Hematopoietic multipotent progenitor cell treated with erythropoietin and hydrocortisone succinate and interleukin-3 and kit ligand, for 17 days (in vitro differentiated cells): ENCODE data around the gene FOXC2.

Source experiments
- DNase-seq: peaks from one replicate; pipeline ENCODE4 v3.0.0-alpha.2; 2015; ENCODE audit warnings: low spot score

Gene FOXC2

GRCh38 chr16:86533076-86533475, 33.6 kb upstream of the FOXC2 start:
- DNase-seq = no peak

GRCh38 chr16:86533767-86534351, 32.8 kb upstream of the FOXC2 start:
- DNase-seq = no peak

- DNase-seq = no peak
Observed at GRCh38 chr16:86534779-86535615, 31.6 kb upstream of the FOXC2 start.

- DNase-seq = no peak
Observed at GRCh38 chr16:86536621-86537020, 30.0 kb upstream of the FOXC2 start.

GRCh38 chr16:86537486-86537885, 29.1 kb upstream of the FOXC2 start:
- DNase-seq = no peak

- DNase-seq = no peak
Observed at GRCh38 chr16:86538196-86538780, 28.3 kb upstream of the FOXC2 start.

GRCh38 chr16:86540894-86541293, 25.7 kb upstream of the FOXC2 start:
- no peak for DNase-seq

GRCh38 chr16:86541560-86541959, 25.1 kb upstream of the FOXC2 start:
- no peak for DNase-seq

- no peak for DNase-seq
Observed at GRCh38 chr16:86542756-86543750, 23.6 kb upstream of the FOXC2 start.

GRCh38 chr16:86545481-86545880, 21.1 kb upstream of the FOXC2 start:
- DNase-seq = no peak

- no peak for DNase-seq
Observed at GRCh38 chr16:86545954-86546637, 20.5 kb upstream of the FOXC2 start.

GRCh38 chr16:86546638-86547013, 20.0 kb upstream of the FOXC2 start:
- DNase-seq = no peak

GRCh38 chr16:86547286-86547685, 19.3 kb upstream of the FOXC2 start:
- DNase-seq = no peak

- DNase-seq = no peak
Observed at GRCh38 chr16:86549076-86549892, 17.3 kb upstream of the FOXC2 start.

- DNase-seq = no peak
Observed at GRCh38 chr16:86549893-86550190, 16.8 kb upstream of the FOXC2 start.

- no peak for DNase-seq
Observed at GRCh38 chr16:86550281-86550680, 16.3 kb upstream of the FOXC2 start.

GRCh38 chr16:86553356-86553755, 13.3 kb upstream of the FOXC2 start:
- DNase-seq = no peak

- DNase-seq = peak; percentile 22
Observed at GRCh38 chr16:86554599-86554916, 12.1 kb upstream of the FOXC2 start.

GRCh38 chr16:86554917-86555703, 11.5 kb upstream of the FOXC2 start, which contains the start of gene MTHFSD:
MTHFSD (minus strand) TSS chr16:86555235; CDS start chr16:86555184, 51 bp downstream.
- DNase-seq = peak; percentile 92

- DNase-seq = no peak
Observed at GRCh38 chr16:86555704-86556075, 10.9 kb upstream of the FOXC2 start.
